GM21515 (cell line): Measurements from ENCODE around the gene CD3D.
"Not testable (repeated sequence)": the region's sequence is repeated elsewhere in the genome, so short reads cannot be mapped to it uniquely, and the experiment has no call there.

Experiments
- ATAC-seq: cut with Tn5 transposase; IDR thresholded peaks from one replicate; pipeline ENCODE4 v1.9.1; 2021; ENCODE audit not compliant: unreplicated experiment

Gene CD3D

GRCh38 chr11:118339281-118339961 is 3.1 kb downstream of the CD3D start:
- ATAC-seq = no peak

- no peak for ATAC-seq
These were observed 3.9 kb downstream of the CD3D start for GRCh38 chr11:118338637-118339061.

GRCh38 chr11:118334745-118335144 is 7.8 kb downstream of the CD3D start:
- ATAC-seq = no peak

DNA sequence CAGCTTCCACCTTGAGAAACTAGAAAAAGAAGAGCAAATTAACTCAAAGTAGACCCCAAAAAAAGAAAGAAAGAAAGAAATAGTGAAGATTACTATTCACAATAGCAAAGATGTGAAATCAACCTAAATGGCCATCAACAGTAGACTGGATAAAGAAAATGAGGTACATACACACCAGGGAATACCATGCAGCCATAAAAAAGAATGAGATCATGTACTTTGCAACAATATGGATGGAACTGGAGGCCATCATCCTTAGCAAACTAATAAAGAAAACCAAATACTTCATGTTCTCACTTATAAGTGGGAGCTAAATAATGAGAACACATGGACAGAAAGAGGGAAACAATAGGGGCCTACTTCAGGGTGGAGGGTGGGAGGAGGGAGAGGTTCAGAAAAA is 13.8 kb downstream of the CD3D start:
- ATAC-seq = no peak

- ATAC-seq = no peak
These were observed 17.2 kb downstream of the CD3D start for GRCh38 chr11:118325283-118325682.

DNA sequence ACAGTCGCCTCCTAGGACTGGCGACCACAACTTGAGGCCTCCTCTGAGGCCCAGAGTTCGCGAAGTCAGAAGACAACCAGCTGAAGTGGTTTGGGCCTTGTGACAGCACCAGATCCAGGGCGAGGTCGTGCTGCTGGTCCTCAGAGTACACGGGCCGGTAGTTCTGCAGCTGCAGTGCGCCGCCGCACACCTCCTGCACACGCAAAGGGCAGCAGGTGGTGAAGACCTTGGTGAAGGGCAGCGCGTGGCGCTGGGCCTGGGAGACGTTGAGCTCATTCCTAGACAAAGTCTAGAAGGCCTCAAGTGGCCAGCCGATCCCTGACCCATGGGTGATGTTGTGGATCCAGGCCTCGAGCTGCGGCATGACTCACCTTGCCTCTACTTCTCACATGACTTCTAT is 19.8 kb downstream of the CD3D start:
- ATAC-seq = no peak

GRCh38 chr11:118321386-118322082 is 21.0 kb downstream of the CD3D start:
- no peak for ATAC-seq

GRCh38 chr11:118320515-118320914 is 22.0 kb downstream of the CD3D start:
- ATAC-seq = no peak

GRCh38 chr11:118319337-118319707 is 23.2 kb downstream of the CD3D start:
- no peak for ATAC-seq

GRCh38 chr11:118318581-118319336 is 23.7 kb downstream of the CD3D start:
- ATAC-seq = no peak

DNA sequence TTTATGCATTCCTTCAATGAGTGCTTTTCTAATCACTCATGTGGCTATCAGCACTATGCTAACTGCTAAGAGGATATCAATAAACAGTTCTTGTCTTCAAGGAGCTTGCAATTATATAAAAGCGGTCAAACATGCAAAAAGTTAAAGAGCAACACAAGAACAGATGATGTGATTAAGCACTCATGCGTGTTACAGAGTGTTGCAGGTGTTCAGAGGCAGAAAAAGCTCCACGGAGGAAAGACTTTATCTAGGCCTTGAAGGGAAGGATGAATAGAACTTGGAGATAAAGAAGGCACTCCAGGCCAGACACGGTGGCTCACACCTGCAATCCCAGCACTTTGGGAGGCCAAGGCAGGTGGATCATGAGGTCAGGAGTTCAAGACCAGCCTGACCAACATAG is 24.4 kb downstream of the CD3D start:
- no peak for ATAC-seq

GRCh38 chr11:118314988-118315411 is 27.5 kb downstream of the CD3D start:
- no peak for ATAC-seq

DNA sequence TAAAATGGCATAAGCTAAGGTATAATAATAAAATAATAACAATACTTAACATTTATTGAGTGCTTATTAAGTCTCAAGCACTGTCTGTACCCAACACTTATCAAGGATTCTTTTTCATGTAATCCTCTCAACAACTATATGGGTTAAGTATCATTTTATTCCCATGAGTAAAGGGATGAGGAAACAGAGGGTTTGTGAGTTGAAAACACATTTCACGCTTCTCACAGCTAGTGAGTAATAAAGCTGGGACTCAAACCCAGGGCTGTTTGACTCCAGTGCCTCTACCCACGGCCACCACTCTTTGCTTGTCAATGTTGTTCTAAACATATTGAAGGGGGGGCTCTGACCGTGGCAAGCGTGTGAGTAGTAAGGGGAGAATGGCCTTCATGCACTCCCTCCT is 29.3 kb downstream of the CD3D start:
- ATAC-seq = no peak

- no peak for ATAC-seq
These were observed 30.2 kb downstream of the CD3D start for GRCh38 chr11:118312328-118312727.

DNA sequence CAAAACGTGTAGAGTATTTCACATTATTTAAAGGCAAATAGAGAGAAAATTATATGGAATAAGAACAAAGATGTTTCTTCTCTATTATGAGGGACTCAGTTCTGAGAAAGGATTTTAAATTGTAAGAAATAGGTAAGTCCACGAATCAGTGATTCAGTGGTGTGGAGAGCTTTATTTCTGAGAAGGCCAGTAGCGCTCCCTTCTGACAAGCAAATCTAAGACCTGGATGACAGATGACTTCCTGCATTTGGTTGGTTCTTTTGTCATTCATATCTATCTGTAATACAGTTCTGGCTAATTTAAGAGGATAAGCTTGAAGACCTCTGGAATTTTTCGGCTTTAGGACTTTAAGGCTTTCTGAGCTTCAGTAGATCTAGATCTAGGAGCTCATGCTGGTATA is 31.0 kb downstream of the CD3D start:
- no peak for ATAC-seq

DNA sequence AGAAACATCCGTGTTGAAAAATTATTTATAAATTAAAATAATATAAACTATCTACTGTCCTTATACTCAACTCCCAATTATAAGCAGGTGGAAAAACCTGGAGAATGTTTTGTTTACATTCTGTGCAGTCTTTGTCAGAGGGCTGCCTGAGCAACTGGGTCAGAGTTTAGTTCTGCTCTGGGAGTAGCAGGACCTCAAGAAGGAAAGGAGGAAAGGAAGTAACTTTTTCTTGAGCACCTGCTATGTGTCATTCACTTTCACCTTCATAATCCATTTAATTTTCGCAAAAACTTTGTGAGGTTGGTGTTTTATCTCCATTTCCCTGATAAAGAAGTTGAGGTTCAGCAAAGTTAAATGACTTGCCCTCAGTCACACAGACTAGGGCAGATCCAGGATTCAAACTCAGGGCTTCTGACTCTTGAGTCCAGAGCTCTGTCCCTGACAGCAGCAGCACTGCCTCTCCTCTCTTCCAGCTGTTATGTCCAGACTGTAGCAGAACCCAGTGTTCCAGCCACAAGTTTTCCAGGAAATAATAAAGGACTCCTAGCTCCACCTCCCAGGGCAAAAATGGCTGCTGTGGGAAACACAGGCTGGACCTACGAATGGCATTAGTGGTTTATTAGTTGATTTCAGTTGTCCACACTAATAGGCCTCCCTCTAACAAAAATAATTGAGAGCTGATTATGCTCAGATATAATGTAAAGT is 31.6 kb downstream of the CD3D start:
- ATAC-seq = no peak

DNA sequence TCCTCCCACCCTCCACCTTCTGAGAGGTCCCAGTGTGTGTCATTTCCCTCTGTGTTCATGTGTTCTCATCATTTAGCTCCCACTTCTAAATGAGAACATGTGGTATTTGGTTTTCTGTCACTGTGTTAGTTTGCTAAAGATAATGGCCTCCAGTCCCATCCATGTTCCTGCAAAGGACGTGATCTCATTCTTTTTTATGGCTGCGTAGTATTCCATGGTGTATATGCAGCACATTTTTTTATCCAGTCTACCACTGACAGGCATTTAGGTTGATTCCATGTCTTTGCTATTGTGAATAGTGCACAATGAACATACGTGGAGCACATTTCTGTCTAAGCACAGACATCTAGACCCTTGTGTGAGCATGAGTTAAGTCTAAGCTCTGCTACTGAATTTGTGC is 32.2 kb downstream of the CD3D start:
- ATAC-seq = no peak

- not testable (repeated sequence) for ATAC-seq
These were observed 33.4 kb downstream of the CD3D start for GRCh38 chr11:118308995-118309528.

- no peak for ATAC-seq
These were observed 35.9 kb downstream of the CD3D start for GRCh38 chr11:118306556-118306955.

GRCh38 chr11:118305726-118306125 is 36.8 kb downstream of the CD3D start:
- no peak for ATAC-seq

- no peak for ATAC-seq
These were observed 37.8 kb downstream of the CD3D start, which contains the start of gene CD3E for GRCh38 chr11:118304568-118305248. Gene CD3E, plus strand, starts transcription at chr11:118304730. Its CDS starts 223 bp downstream, at chr11:118304953.
